ENCODE measurements around the gene CD27. TPM values are rescaled to one million over a fixed set of nuclear protein-coding genes. Genes with fewer than 3 reads are reported as not detected.

The CD27 gene
- total and polyA plus RNA-seq, 2 experiments from 2014 or later: 0.53 TPM; not detected in 1

DNA sequence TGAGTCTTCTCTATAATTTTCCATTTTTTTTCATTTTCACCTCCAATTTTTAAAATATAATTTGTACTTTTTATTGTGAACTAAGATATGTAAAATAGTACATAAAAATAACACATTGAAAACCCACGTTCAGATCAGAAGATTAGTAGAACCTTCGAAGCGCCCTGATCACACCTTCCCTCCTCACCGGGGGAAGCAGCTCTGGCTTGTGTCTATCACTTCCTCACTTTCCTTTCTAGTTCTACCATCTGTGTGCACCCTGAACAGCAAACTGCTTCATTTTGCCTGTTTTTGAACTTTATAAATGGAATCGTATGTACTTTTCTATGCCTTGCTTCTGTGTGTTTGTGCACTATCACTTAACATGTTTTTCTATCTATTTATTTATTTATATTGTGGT is 11.8 kb upstream of the CD27 start (continued):
- TF ChIP-seq, protein P1, sequence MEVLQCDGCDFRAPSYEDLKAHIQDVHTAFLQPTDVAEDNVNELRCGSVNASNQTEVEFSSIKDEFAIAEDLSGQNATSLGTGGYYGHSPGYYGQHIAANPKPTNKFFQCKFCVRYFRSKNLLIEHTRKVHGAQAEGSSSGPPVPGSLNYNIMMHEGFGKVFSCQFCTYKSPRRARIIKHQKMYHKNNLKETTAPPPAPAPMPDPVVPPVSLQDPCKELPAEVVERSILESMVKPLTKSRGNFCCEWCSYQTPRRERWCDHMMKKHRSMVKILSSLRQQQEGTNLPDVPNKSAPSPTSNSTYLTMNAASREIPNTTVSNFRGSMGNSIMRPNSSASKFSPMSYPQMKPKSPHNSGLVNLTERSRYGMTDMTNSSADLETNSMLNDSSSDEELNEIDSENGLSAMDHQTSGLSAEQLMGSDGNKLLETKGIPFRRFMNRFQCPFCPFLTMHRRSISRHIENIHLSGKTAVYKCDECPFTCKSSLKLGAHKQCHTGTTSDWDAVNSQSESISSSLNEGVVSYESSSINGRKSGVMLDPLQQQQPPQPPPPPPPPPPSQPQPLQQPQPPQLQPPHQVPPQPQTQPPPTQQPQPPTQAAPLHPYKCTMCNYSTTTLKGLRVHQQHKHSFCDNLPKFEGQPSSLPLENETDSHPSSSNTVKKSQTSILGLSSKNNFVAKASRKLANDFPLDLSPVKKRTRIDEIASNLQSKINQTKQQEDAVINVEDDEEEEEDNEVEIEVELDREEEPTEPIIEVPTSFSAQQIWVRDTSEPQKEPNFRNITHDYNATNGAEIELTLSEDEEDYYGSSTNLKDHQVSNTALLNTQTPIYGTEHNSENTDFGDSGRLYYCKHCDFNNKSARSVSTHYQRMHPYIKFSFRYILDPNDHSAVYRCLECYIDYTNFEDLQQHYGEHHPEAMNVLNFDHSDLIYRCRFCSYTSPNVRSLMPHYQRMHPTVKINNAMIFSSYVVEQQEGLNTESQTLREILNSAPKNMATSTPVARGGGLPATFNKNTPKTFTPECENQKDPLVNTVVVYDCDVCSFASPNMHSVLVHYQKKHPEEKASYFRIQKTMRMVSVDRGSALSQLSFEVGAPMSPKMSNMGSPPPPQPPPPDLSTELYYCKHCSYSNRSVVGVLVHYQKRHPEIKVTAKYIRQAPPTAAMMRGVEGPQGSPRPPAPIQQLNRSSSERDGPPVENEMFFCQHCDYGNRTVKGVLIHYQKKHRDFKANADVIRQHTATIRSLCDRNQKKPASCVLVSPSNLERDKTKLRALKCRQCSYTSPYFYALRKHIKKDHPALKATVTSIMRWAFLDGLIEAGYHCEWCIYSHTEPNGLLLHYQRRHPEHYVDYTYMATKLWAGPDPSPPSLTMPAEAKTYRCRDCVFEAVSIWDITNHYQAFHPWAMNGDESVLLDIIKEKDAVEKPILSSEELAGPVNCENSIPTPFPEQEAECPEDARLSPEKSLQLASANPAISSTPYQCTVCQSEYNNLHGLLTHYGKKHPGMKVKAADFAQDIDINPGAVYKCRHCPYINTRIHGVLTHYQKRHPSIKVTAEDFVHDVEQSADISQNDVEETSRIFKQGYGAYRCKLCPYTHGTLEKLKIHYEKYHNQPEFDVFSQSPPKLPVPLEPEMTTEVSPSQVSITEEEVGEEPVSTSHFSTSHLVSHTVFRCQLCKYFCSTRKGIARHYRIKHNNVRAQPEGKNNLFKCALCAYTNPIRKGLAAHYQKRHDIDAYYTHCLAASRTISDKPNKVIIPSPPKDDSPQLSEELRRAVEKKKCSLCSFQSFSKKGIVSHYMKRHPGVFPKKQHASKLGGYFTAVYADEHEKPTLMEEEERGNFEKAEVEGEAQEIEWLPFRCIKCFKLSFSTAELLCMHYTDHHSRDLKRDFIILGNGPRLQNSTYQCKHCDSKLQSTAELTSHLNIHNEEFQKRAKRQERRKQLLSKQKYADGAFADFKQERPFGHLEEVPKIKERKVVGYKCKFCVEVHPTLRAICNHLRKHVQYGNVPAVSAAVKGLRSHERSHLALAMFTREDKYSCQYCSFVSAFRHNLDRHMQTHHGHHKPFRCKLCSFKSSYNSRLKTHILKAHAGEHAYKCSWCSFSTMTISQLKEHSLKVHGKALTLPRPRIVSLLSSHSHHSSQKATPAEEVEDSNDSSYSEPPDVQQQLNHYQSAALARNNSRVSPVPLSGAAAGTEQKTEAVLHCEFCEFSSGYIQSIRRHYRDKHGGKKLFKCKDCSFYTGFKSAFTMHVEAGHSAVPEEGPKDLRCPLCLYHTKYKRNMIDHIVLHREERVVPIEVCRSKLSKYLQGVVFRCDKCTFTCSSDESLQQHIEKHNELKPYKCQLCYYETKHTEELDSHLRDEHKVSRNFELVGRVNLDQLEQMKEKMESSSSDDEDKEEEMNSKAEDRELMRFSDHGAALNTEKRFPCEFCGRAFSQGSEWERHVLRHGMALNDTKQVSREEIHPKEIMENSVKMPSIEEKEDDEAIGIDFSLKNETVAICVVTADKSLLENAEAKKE (CRISPR knock-in tag; IDR thresholded peaks at IDR 0.05): no peak
- TF ChIP-seq POLR2AphosphoS5 (IDR thresholded peaks at IDR 0.05; ENCODE audit: low read depth): no peak

DNA sequence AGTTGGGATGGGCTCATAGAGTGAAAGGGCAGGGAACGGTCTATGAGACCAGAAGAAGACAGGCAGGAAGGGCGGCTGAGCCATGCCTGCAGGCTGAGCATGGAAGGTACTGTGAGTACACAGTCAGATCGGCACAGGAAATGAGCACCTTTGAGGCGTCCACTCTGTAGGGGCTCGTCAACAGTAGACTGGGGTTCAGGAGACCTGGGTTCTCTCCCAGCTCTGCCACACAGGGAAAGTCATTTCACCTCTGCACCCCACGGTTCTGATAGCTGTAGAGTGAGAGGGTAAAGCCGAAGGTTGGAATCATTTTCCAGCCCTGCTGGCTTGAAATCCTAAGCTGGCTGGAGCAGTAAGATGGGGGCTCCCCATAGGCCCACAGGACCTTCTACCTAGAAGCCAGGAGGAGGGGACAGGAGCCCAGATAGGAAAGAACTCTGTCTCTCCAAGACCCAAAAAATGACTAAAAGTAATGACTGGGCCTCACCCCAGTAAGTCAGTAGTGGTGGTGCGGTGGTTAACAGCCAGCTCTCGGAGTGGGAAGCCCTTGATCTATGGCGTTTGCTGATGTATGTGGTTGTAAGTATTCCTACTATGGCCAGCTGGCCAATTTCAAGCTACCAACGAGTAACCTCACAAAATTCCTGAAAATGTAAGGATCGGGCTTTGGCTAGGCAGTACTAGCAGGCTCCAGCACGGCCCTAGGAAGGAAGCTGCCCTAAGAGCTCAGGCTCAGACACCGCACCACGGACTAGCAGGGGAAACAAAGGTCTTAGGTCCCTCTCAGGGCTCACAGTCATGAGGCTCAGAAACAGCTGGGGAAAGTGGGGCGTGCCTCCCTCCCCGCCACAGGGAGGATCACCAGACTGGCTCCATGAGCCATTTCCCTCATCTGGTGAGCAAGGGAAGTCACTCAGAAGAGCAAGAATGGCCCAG is 10.3 kb upstream of the CD27 start:
- TF ChIP-seq, protein P2, sequence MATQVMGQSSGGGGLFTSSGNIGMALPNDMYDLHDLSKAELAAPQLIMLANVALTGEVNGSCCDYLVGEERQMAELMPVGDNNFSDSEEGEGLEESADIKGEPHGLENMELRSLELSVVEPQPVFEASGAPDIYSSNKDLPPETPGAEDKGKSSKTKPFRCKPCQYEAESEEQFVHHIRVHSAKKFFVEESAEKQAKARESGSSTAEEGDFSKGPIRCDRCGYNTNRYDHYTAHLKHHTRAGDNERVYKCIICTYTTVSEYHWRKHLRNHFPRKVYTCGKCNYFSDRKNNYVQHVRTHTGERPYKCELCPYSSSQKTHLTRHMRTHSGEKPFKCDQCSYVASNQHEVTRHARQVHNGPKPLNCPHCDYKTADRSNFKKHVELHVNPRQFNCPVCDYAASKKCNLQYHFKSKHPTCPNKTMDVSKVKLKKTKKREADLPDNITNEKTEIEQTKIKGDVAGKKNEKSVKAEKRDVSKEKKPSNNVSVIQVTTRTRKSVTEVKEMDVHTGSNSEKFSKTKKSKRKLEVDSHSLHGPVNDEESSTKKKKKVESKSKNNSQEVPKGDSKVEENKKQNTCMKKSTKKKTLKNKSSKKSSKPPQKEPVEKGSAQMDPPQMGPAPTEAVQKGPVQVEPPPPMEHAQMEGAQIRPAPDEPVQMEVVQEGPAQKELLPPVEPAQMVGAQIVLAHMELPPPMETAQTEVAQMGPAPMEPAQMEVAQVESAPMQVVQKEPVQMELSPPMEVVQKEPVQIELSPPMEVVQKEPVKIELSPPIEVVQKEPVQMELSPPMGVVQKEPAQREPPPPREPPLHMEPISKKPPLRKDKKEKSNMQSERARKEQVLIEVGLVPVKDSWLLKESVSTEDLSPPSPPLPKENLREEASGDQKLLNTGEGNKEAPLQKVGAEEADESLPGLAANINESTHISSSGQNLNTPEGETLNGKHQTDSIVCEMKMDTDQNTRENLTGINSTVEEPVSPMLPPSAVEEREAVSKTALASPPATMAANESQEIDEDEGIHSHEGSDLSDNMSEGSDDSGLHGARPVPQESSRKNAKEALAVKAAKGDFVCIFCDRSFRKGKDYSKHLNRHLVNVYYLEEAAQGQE (IDR thresholded peaks at IDR 0.05; ENCODE audit: unreplicated experiment): no peak
- TF ChIP-seq, protein P3, sequence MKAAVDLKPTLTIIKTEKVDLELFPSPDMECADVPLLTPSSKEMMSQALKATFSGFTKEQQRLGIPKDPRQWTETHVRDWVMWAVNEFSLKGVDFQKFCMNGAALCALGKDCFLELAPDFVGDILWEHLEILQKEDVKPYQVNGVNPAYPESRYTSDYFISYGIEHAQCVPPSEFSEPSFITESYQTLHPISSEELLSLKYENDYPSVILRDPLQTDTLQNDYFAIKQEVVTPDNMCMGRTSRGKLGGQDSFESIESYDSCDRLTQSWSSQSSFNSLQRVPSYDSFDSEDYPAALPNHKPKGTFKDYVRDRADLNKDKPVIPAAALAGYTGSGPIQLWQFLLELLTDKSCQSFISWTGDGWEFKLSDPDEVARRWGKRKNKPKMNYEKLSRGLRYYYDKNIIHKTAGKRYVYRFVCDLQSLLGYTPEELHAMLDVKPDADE (IDR thresholded peaks at IDR 0.05): no peak
- TF ChIP-seq STAT1 (IDR thresholded peaks at IDR 0.05; ENCODE audit: unreplicated experiment) (no peak), EZH2 (IDR thresholded peaks at IDR 0.05; ENCODE audit: low read depth, unreplicated experiment) (no peak)
- TF ChIP-seq, protein P4, sequence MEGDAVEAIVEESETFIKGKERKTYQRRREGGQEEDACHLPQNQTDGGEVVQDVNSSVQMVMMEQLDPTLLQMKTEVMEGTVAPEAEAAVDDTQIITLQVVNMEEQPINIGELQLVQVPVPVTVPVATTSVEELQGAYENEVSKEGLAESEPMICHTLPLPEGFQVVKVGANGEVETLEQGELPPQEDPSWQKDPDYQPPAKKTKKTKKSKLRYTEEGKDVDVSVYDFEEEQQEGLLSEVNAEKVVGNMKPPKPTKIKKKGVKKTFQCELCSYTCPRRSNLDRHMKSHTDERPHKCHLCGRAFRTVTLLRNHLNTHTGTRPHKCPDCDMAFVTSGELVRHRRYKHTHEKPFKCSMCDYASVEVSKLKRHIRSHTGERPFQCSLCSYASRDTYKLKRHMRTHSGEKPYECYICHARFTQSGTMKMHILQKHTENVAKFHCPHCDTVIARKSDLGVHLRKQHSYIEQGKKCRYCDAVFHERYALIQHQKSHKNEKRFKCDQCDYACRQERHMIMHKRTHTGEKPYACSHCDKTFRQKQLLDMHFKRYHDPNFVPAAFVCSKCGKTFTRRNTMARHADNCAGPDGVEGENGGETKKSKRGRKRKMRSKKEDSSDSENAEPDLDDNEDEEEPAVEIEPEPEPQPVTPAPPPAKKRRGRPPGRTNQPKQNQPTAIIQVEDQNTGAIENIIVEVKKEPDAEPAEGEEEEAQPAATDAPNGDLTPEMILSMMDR (conservative IDR thresholded peaks at IDR 0.05; ENCODE audit: low read depth in 2 of 2): no peak
- peak; percentile 77 for ATAC-seq
- Histone ChIP-seq H3K27ac (ENCODE audit: low read depth) (0 out of 2 replicates have a peak overlapping the region, but pooled peaks have one; percentile 65), H3K27me3 (ENCODE audit: insufficient read depth) (no peaks in the 10 kb centered on the region), H3K4me3 (no peak overlapping the region), H3K36me3 (ENCODE audit: insufficient read depth) (no peaks in the 10 kb centered on the region), H3K9me2 (ENCODE audit: insufficient read depth) (no peaks in the 10 kb centered on the region), H3K79me2 (replicated peaks; ENCODE audit: insufficient read depth) (no peaks in the 10 kb centered on the region), H4K20me1 (replicated peaks; ENCODE audit: insufficient read depth) (no peaks in the 10 kb centered on the region), H3K4me2 (peak overlapping the region; percentile 62), H2AFZ (peak overlapping the region; percentile 98), H3F3A (replicated peaks; ENCODE audit: low read depth) (peaks cover 8% of the 10 kb centered on the region; the same call in 1 of the 2 replicates), H3K4me1 (ENCODE audit: insufficient read depth) (peaks cover 15% of the 10 kb centered on the region)
- H3K27ac Mint-ChIP-seq: no peak overlapping the region
- H3K9me3 Mint-ChIP-seq: no peaks in the 10 kb centered on the region
- no peaks in the 10 kb centered on the region for H3K27me3 Mint-ChIP-seq (ENCODE audit: insufficient read depth, low read depth, poor library complexity)
- H3K4me3 Mint-ChIP-seq: 0 out of 3 replicates have a peak overlapping the region, but pooled peaks have one; percentile 1
- H3K36me3 Mint-ChIP-seq (ENCODE audit: low read depth): no peaks in the 10 kb centered on the region
- peaks cover 30% of the 10 kb centered on the region for H3K4me1 Mint-ChIP-seq
- no peak for DNase-seq (ENCODE audit: low spot score)
